HepG2 (cell line): ENCODE results near the gene ZSWIM7. TPM values are rescaled to one million over a fixed set of nuclear protein-coding genes. Genes with fewer than 3 reads are reported as not detected.

ENCODE experiments used
- CCAR2 ChIP-seq: fragments of 200-400 bp; formaldehyde crosslinking; optimal IDR thresholded peaks from 2 replicates; pipeline ENCODE3; 2018; ENCODE audit warnings: low read depth, mild to moderate bottlenecking, low read length, moderate library complexity
- DPF2 ChIP-seq: sonication (generic); formaldehyde crosslinking; IDR thresholded peaks from 2 replicates; pipeline ENCODE4 v1.4.0; 2020; ENCODE audit warnings: mild to moderate bottlenecking, low read depth, missing genetic modification reagents, borderline replicate concordance
- E2F5 ChIP-seq: sonication (generic); formaldehyde crosslinking; conservative IDR thresholded peaks from 2 replicates; pipeline ENCODE4 v1.4.0; 2020; ENCODE audit warnings: missing genetic modification reagents
- FOXA3 ChIP-seq: IDR thresholded peaks from 2 replicates; pipeline ENCODE4 v1.6.1; 2016; ENCODE audit warnings: missing genetic modification reagents, missing compliant biosample characterization
- GABPA ChIP-seq, 2 experiments: IDR thresholded peaks; 2 replicates each; pipeline ENCODE4 v1.6.1; 2011 to 2016; ENCODE audit warnings: low read depth in 2 of 2, low read length in 1 of 2, missing biosample characterization in 1 of 2, missing genetic modification characterization in 1 of 2
- GFI1 ChIP-seq: sonication (generic); formaldehyde crosslinking; IDR thresholded peaks from 2 replicates; pipeline ENCODE4 v1.5.0; 2020; ENCODE audit warnings: missing genetic modification reagents, mild to moderate bottlenecking, borderline replicate concordance
- GLMP ChIP-seq: sonication (generic); formaldehyde crosslinking; IDR thresholded peaks from 2 replicates; pipeline ENCODE4 v1.9.0; 2021; ENCODE audit warnings: missing genetic modification reagents, mild to moderate bottlenecking, borderline replicate concordance
- HBP1 ChIP-seq: IDR thresholded peaks from 2 replicates; pipeline ENCODE4 v1.6.1; 2016; ENCODE audit warnings: low read depth, control low read depth
- MATR3 ChIP-seq: sonication (generic); formaldehyde crosslinking; IDR thresholded peaks from 2 replicates; pipeline ENCODE4 v1.4.0; 2020; ENCODE audit warnings: missing genetic modification reagents
- MED1 ChIP-seq: sonication (generic); formaldehyde crosslinking; IDR thresholded peaks from 2 replicates; pipeline ENCODE4 v1.4.0; 2020; ENCODE audit warnings: missing genetic modification reagents
- MIXL1 ChIP-seq: IDR thresholded peaks from 2 replicates; pipeline ENCODE4 v1.6.1; 2016
- MXI1 ChIP-seq: IDR thresholded peaks from 3 replicates; pipeline ENCODE4 v1.6.1; 2012; ENCODE audit warnings: low read depth, low read length, inconsistent platforms, borderline replicate concordance
- POLR2G ChIP-seq: fragments of 200-400 bp; formaldehyde crosslinking; IDR thresholded peaks from 2 replicates; pipeline ENCODE4 v1.6.1; 2018; ENCODE audit warnings: mild to moderate bottlenecking, low read depth, low read length, moderate library complexity
- SALL1 ChIP-seq: sonication (generic); formaldehyde crosslinking; IDR thresholded peaks from 2 replicates; pipeline ENCODE4 v1.8.0; 2022; ENCODE audit warnings: mild to moderate bottlenecking, missing genetic modification reagents
- SMYD3 ChIP-seq: sonication (generic); formaldehyde crosslinking; IDR thresholded peaks from 2 replicates; pipeline ENCODE4 v1.8.1; 2023; ENCODE audit warnings: mild to moderate bottlenecking, missing genetic modification reagents
- TARDBP ChIP-seq: sonication (generic); formaldehyde crosslinking; IDR thresholded peaks from 2 replicates; pipeline ENCODE4 v1.8.0; 2022; ENCODE audit warnings: mild to moderate bottlenecking, missing genetic modification reagents
- ZC3H13 ChIP-seq: sonication (generic); formaldehyde crosslinking; IDR thresholded peaks from 2 replicates; pipeline ENCODE4 v1.8.1; 2023; ENCODE audit warnings: mild to moderate bottlenecking, missing genetic modification reagents, moderate library complexity
- ZFX ChIP-seq: sonication (generic); formaldehyde crosslinking; IDR thresholded peaks from 2 replicates; pipeline ENCODE4 v1.4.0; 2020; ENCODE audit warnings: mild to moderate bottlenecking, low read depth, missing genetic modification reagents, moderate library complexity
- ZKSCAN5 ChIP-seq: sonication (generic); formaldehyde crosslinking; IDR thresholded peaks from 2 replicates; pipeline ENCODE4 v1.5.1; 2020; ENCODE audit warnings: mild to moderate bottlenecking, missing genetic modification reagents
- ZNF556 ChIP-seq: sonication (generic); formaldehyde crosslinking; IDR thresholded peaks from 2 replicates; pipeline ENCODE4 v1.4.0; 2020; ENCODE audit warnings: mild to moderate bottlenecking, missing genetic modification reagents, borderline replicate concordance
- ZNF580 ChIP-seq: IDR thresholded peaks from 2 replicates; pipeline ENCODE4 v1.6.1; 2016; ENCODE audit warnings: low read depth, borderline replicate concordance
- ZSCAN31 ChIP-seq: sonication (generic); formaldehyde crosslinking; IDR thresholded peaks from 2 replicates; pipeline ENCODE4 v1.5.0; 2020; ENCODE audit warnings: low read depth, mild to moderate bottlenecking, missing genetic modification reagents
- polyA plus RNA-seq, 8 experiments: library from polyadenylated mRNA; depleted of rRNA in 3 of 8; stranded (reverse) in 7 of 8; unstranded in 1 of 8; fragments of >200 nt; fragmentation: Illumina TruSeq in 4 of 8; extraction: Trizol in 4 of 8; gene quantifications; 2 replicates each; pipeline versions ENCODE4 v1.2.1 to v1.2.3, GENCODE V29; 2011 to 2016; ENCODE audit warnings: low read depth in 4 of 8, missing spikeins in 1 of 8, mixed read lengths in 1 of 8; ENCODE audit not compliant: insufficient read depth in 1 of 8
- total RNA-seq, 5 experiments: library from RNA; depleted of rRNA; stranded (reverse); fragments of >200 nt; fragmentation: Illumina TruSeq; extraction: Trizol; gene quantifications; 2 replicates each; pipeline ENCODE4 v1.2.3, GENCODE V29; 2016; ENCODE audit warnings: low read depth in 1 of 5

Gene ZSWIM7
- total and polyA plus RNA-seq, 2 of the 13 experiments (the other 11 are each of a cell fraction or from before 2014, with no cell fraction given): 13.1 to 28.1 TPM

GRCh38 chr17:15966183-15966878 lies 33.2 kb downstream of the ZSWIM7 start (continued):
- TF ChIP-seq POLR2G: peak; percentile 43; the same call in 1 of the 2 replicates
- no peak for TF ChIP-seq ZNF556
- TF ChIP-seq ZSCAN31 (CRISPR knock-in tag): 0 out of 2 replicates have a peak, but pooled peaks have one; percentile 12
- 0 out of 2 replicates have a peak, but pooled peaks have one; percentile 34 for TF ChIP-seq SMYD3 (CRISPR knock-in tag)
- no peak for TF ChIP-seq GABPA (IDR thresholded peaks at IDR 0.05; ENCODE audit: low read depth, low read length)
- peak; percentile 69 for TF ChIP-seq GABPA (CRISPR knock-in tag; IDR thresholded peaks at IDR 0.05; ENCODE audit: low read depth)
- peak; percentile 69; the same call in 1 of the 2 replicates for TF ChIP-seq ZFX (CRISPR knock-in tag)
- peak; percentile 62; the same call in 1 of the 2 replicates for TF ChIP-seq GFI1 (CRISPR knock-in tag)
- 0 out of 2 replicates have a peak, but pooled peaks have one; percentile 18 for TF ChIP-seq HBP1 (CRISPR knock-in tag)
- TF ChIP-seq FOXA3: peak; percentile 68
- TF ChIP-seq MXI1: no peak
- no peak for TF ChIP-seq CCAR2
- TF ChIP-seq GLMP (CRISPR knock-in tag): no peak
- TF ChIP-seq E2F5 (CRISPR knock-in tag): no peak
- TF ChIP-seq MIXL1 (CRISPR knock-in tag): 0 out of 2 replicates have a peak, but pooled peaks have one; percentile 8
- TF ChIP-seq SALL1 (CRISPR knock-in tag): peak; percentile 62
- peak; percentile 58; the same call in 1 of the 2 replicates for TF ChIP-seq DPF2 (CRISPR knock-in tag)
- TF ChIP-seq ZC3H13 (CRISPR knock-in tag): no peak
- TF ChIP-seq MATR3 (CRISPR knock-in tag): no peak
- TF ChIP-seq ZNF580 (CRISPR knock-in tag): no peak
- TF ChIP-seq TARDBP (CRISPR knock-in tag): peak; percentile 44; the same call in 1 of the 2 replicates
- TF ChIP-seq ZKSCAN5 (CRISPR knock-in tag): no peak
- TF ChIP-seq MED1: peak; percentile 54
- TF ChIP-seq, all 625 proteins: peak for 87
